ENCODE results near the gene ZNF473.

ZNF473 gene

DNA sequence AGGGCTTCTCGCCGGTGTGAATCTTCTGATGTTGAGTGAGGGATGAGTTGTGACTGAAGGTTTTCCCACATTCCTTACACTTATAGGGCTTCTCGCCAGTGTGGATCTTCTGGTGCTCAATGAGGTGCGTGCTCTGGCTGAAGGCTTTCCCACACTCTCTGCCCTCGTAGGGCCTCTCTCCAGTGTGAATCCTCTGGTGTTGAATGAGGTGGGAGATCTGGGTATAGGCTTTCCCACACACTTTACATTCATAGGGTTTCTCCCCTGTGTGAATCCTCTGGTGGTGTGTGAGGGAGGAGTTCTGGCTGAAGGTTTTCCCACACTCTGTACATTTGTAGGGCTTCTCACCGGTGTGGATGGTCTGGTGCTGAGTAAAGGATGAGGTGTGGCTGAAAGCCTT lies 33.2 kb downstream of the ZNF473 start:
- Histone ChIP-seq H3K9ac (ENCODE audit: low read depth, low read length, poor library complexity, severe bottlenecking) (no peak overlapping the region), H3K4me2 (ENCODE audit: low read depth, low read length, poor library complexity, severe bottlenecking) (no peak overlapping the region), H4K20me1 (ENCODE audit: insufficient read depth, low read length, poor library complexity, severe bottlenecking) (no peaks in the 10 kb centered on the region), H2AFZ (ENCODE audit: low read length) (no peak overlapping the region), H3K9me2 (replicated peaks; ENCODE audit: low read depth, low read length) (no peaks in the 10 kb centered on the region), H3K79me2 (ENCODE audit: insufficient read depth, low read length) (no peaks in the 10 kb centered on the region), H3F3A (ENCODE audit: low read depth) (no peaks in the 10 kb centered on the region), H3K9me3 (ENCODE audit: insufficient read depth, low read depth, low read length) (peaks cover 23% of the 10 kb centered on the region; the same call in 1 of the 2 replicates), H3K27me3 (ENCODE audit: insufficient read depth, low read length, poor library complexity, severe bottlenecking) (no peaks in the 10 kb centered on the region), H3K36me3 (ENCODE audit: insufficient read depth, low read length) (no peaks in the 10 kb centered on the region), H3K4me1 (ENCODE audit: insufficient read depth, low read length, poor library complexity, severe bottlenecking) (no peaks in the 10 kb centered on the region), H3K4me3 (ENCODE audit: low read length, poor library complexity, severe bottlenecking) (no peak overlapping the region)
- TF ChIP-seq, protein P1, sequence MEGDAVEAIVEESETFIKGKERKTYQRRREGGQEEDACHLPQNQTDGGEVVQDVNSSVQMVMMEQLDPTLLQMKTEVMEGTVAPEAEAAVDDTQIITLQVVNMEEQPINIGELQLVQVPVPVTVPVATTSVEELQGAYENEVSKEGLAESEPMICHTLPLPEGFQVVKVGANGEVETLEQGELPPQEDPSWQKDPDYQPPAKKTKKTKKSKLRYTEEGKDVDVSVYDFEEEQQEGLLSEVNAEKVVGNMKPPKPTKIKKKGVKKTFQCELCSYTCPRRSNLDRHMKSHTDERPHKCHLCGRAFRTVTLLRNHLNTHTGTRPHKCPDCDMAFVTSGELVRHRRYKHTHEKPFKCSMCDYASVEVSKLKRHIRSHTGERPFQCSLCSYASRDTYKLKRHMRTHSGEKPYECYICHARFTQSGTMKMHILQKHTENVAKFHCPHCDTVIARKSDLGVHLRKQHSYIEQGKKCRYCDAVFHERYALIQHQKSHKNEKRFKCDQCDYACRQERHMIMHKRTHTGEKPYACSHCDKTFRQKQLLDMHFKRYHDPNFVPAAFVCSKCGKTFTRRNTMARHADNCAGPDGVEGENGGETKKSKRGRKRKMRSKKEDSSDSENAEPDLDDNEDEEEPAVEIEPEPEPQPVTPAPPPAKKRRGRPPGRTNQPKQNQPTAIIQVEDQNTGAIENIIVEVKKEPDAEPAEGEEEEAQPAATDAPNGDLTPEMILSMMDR (conservative IDR thresholded peaks at IDR 0.05; ENCODE audit: low read length) = no peak
- no peak for TF ChIP-seq EZH2phosphoT487 (IDR thresholded peaks at IDR 0.05; ENCODE audit: borderline replicate concordance)

GRCh38 chr19:50060107-50060506 lies 34.3 kb downstream of the ZNF473 start:
- Histone ChIP-seq H3K9me2 (replicated peaks; ENCODE audit: low read depth, low read length) (no peaks in the 10 kb centered on the region), H3K9ac (ENCODE audit: low read depth, low read length, poor library complexity, severe bottlenecking) (no peak overlapping the region), H3K4me1 (ENCODE audit: insufficient read depth, low read length, poor library complexity, severe bottlenecking) (no peaks in the 10 kb centered on the region), H3K4me2 (ENCODE audit: low read depth, low read length, poor library complexity, severe bottlenecking) (no peak overlapping the region), H4K20me1 (ENCODE audit: insufficient read depth, low read length, poor library complexity, severe bottlenecking) (no peaks in the 10 kb centered on the region), H3K36me3 (ENCODE audit: insufficient read depth, low read length) (no peaks in the 10 kb centered on the region), H3K79me2 (ENCODE audit: insufficient read depth, low read length) (no peaks in the 10 kb centered on the region), H3K27me3 (ENCODE audit: insufficient read depth, low read length, poor library complexity, severe bottlenecking) (no peaks in the 10 kb centered on the region), H3F3A (ENCODE audit: low read depth) (no peaks in the 10 kb centered on the region), H3K4me3 (ENCODE audit: low read length, poor library complexity, severe bottlenecking) (no peak overlapping the region), H3K9me3 (ENCODE audit: insufficient read depth, low read depth, low read length) (peaks cover 23% of the 10 kb centered on the region; the same call in 1 of the 2 replicates), H2AFZ (ENCODE audit: low read length) (no peak overlapping the region)
- TF ChIP-seq, protein P1 (conservative IDR thresholded peaks at IDR 0.05; ENCODE audit: low read length) = no peak
- TF ChIP-seq EZH2phosphoT487 (IDR thresholded peaks at IDR 0.05; ENCODE audit: borderline replicate concordance) = no peak

- Histone ChIP-seq H3K27me3 (ENCODE audit: insufficient read depth, low read length, poor library complexity, severe bottlenecking) (no peaks in the 10 kb centered on the region), H3F3A (ENCODE audit: low read depth) (no peaks in the 10 kb centered on the region), H3K9me2 (replicated peaks; ENCODE audit: low read depth, low read length) (no peaks in the 10 kb centered on the region), H3K9ac (ENCODE audit: low read depth, low read length, poor library complexity, severe bottlenecking) (no peak overlapping the region), H3K4me3 (ENCODE audit: low read length, poor library complexity, severe bottlenecking) (no peak overlapping the region), H4K20me1 (ENCODE audit: insufficient read depth, low read length, poor library complexity, severe bottlenecking) (no peaks in the 10 kb centered on the region), H2AFZ (ENCODE audit: low read length) (no peak overlapping the region), H3K4me1 (ENCODE audit: insufficient read depth, low read length, poor library complexity, severe bottlenecking) (no peaks in the 10 kb centered on the region), H3K79me2 (ENCODE audit: insufficient read depth, low read length) (no peaks in the 10 kb centered on the region), H3K36me3 (ENCODE audit: insufficient read depth, low read length) (no peaks in the 10 kb centered on the region), H3K9me3 (ENCODE audit: insufficient read depth, low read depth, low read length) (peaks cover 23% of the 10 kb centered on the region; the same call in 1 of the 2 replicates), H3K4me2 (ENCODE audit: low read depth, low read length, poor library complexity, severe bottlenecking) (no peak overlapping the region)
- no peak for TF ChIP-seq EZH2phosphoT487 (IDR thresholded peaks at IDR 0.05; ENCODE audit: borderline replicate concordance)
- TF ChIP-seq, protein P1 (conservative IDR thresholded peaks at IDR 0.05; ENCODE audit: low read length) = no peak
Measured at GRCh38 chr19:50061650-50062049, 35.8 kb downstream of the ZNF473 start.

Measured in Loucy (cell line).